SU-DHL-6 (cell line): ENCODE results near the gene CSNK1G2.

ENCODE experiments used
- EZH2phosphoT487 ChIP-seq: fragments of 200-600 bp; sonication (generic), shearing (Covaris generic); conservative IDR thresholded peaks from 2 replicates; pipeline ENCODE4 v1.6.1; 2018; ENCODE audit warnings: mild to moderate bottlenecking, antibody characterized with exemption, low read length, moderate library complexity, mixed read lengths
- TF ChIP-seq, protein P1 (sequence below): fragments of 200-600 bp; sonication (generic); IDR thresholded peaks from one replicate; pipeline ENCODE4 v1.5.1; 2017; ENCODE audit warnings: antibody characterized with exemption, mild to moderate bottlenecking, low read length, moderate library complexity; ENCODE audit not compliant: insufficient read depth, poor library complexity, severe bottlenecking

DNA sequence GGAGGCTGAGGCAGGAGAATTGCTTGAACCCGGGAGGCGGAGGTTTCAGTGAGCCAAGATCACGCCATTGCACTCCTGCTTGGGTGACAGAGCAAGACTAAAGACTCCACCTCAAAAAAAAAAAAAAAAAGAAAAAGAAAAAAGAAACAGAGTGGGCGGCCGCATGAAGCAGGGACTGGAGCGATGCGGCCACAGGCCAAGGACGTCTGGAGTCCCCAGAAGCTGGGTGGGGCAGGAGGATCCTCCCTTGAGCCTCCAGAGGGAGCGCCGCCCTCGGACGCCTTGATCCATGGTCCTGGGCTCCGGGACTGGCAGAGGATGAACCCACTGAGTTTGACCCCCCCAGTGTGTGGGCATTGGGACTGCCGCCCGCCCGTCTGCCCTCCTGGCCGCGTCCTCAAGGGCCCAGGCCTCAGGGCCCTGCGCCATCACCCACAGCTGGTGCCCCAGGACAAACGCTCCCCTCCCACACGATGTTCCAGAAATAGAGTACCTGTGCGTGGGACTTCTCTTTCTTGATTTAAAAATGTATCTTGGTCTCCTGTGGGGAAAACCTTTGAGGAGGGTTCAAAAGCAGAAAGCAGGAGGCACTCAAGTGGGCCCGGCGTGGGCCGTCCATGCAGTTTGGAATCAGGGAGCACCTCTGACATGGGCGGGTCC lies 59.0 kb downstream of the CSNK1G2 start:
- TF ChIP-seq, protein P1, sequence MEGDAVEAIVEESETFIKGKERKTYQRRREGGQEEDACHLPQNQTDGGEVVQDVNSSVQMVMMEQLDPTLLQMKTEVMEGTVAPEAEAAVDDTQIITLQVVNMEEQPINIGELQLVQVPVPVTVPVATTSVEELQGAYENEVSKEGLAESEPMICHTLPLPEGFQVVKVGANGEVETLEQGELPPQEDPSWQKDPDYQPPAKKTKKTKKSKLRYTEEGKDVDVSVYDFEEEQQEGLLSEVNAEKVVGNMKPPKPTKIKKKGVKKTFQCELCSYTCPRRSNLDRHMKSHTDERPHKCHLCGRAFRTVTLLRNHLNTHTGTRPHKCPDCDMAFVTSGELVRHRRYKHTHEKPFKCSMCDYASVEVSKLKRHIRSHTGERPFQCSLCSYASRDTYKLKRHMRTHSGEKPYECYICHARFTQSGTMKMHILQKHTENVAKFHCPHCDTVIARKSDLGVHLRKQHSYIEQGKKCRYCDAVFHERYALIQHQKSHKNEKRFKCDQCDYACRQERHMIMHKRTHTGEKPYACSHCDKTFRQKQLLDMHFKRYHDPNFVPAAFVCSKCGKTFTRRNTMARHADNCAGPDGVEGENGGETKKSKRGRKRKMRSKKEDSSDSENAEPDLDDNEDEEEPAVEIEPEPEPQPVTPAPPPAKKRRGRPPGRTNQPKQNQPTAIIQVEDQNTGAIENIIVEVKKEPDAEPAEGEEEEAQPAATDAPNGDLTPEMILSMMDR, result no peak
- no peak for TF ChIP-seq EZH2phosphoT487
